Gastrocnemius medialis (tissue), 4 donors: ENCODE data around the gene ARAF. TPM values are rescaled to one million over a fixed set of nuclear protein-coding genes. Genes with fewer than 3 reads are reported as not detected.
A peak's percentile ranks its signal among the peaks of the same experiment; 100 is the strongest.

ENCODE experiments used
- ATAC-seq, 2 donors: fragments of 150-250 bp; one replicate each; pipeline ENCODE4 v1.9.1; 2016
- DNase-seq, 2 donors: peaks; one replicate each; pipeline ENCODE4 v3.0.0-alpha.2; 2019
- H3K27ac ChIP-seq, 4 donors: fragments of 200-600 bp; sonication (generic); 1 replicate in 1 of 4; 2 replicates in 3 of 4; pipeline ENCODE4 v1.5.1; 2016 to 2018; ENCODE audit warnings: mild to moderate bottlenecking in 2 of 4, moderate library complexity in 1 of 4
- H3K27me3 ChIP-seq, 3 donors: fragments of 200-600 bp; sonication (generic) in 2 of 3; 1 replicate in 1 of 3; 2 replicates in 2 of 3; pipeline versions ENCODE4 v1.5.1 to v1.6.0; 2016 to 2019; ENCODE audit warnings: mild to moderate bottlenecking in 1 of 3, moderate library complexity in 1 of 3
- H3K36me3 ChIP-seq, 2 donors: fragments of 200-600 bp; sonication (generic) in 1 of 2; one replicate each; pipeline ENCODE4 v1.5.1; 2017 to 2018
- H3K4me1 ChIP-seq, 2 donors: fragments of 200-600 bp; sonication (generic) in 1 of 2; one replicate each; pipeline ENCODE4 v1.5.1; 2016 to 2017; ENCODE audit warnings: mild to moderate bottlenecking in 2 of 2
- H3K4me3 ChIP-seq, 4 donors: fragments of 200-600 bp; sonication (generic) in 3 of 4; 1 replicate in 1 of 4; 2 replicates in 3 of 4; pipeline ENCODE4 v1.5.1; 2016 to 2019; ENCODE audit warnings: mild to moderate bottlenecking in 2 of 4
- H3K9me3 ChIP-seq, 3 donors: fragments of 200-600 bp; sonication (generic) in 2 of 3; 1 replicate in 1 of 3; 2 replicates in 2 of 3; pipeline ENCODE4 v1.5.1; 2016 to 2019
- CTCF ChIP-seq, 5 experiments: fragments of 450-650 bp in 3 of 5; fragments of 200-600 bp in 2 of 5; sonication (generic) in 2 of 5; IDR thresholded peaks in 4 of 5; conservative IDR thresholded peaks in 1 of 5; 1 replicate in 4 of 5; 2 replicates in 1 of 5; pipeline ENCODE4 v1.5.1; 2016 to 2019; ENCODE audit warnings: antibody characterized with exemption in 5 of 5, mild to moderate bottlenecking in 3 of 5, moderate library complexity in 3 of 5
- POLR2A ChIP-seq, 2 donors: fragments of 450-650 bp; IDR thresholded peaks; one replicate each; pipeline ENCODE4 v1.6.1; 2017; ENCODE audit warnings: antibody characterized with exemption in 2 of 2, mild to moderate bottlenecking in 2 of 2, moderate library complexity in 2 of 2
- in situ Hi-C, 4 donors: fragments of 200-750 bp; cut with MboI; loops; one replicate each; pipeline versions ENCODE4 v1.15.0 to v1.8.0; 2017; ENCODE audit warnings: low sequenced_read_pairs in 4 of 4
- intact Hi-C: fragments of 100-400 bp; cut with DNase I; formaldehyde crosslinking; loops from one replicate; pipeline ENCODE4 v1.15.1; 2023; ENCODE audit warnings: low total_unique reads
- total RNA-seq, 4 donors: library from RNA; depleted of rRNA; stranded (reverse); fragments of >200 nt; gene quantifications; one replicate each; pipeline versions ENCODE4 v1.1.0 to v1.2.3, GENCODE V29; 2016

Gene ARAF
- total RNA-seq, 4 donors from 2014 or later = 44.8 to 93.3 (median 66.7) TPM

GRCh38 chrX:47579537-47579936 lies 18.5 kb downstream of the ARAF start:
- Histone ChIP-seq H3K9me3 (no peaks in the 10 kb centered on the region), H3K4me1 (no peaks in the 10 kb centered on the region), H3K4me3 (no peak overlapping the region), H3K36me3 (no peaks in the 10 kb centered on the region), H3K27me3 (no peaks in the 10 kb centered on the region), H3K27ac (no peak overlapping the region)
- no peak for DNase-seq
- no peak for ATAC-seq
- TF ChIP-seq POLR2A (IDR thresholded peaks at IDR 0.05) = no peak
- TF ChIP-seq CTCF (IDR thresholded peaks at IDR 0.05 in 4 of 5, conservative IDR thresholded peaks at IDR 0.05 in 1 of 5) = no peak
- in situ Hi-C loops = no loop called here
- intact Hi-C loops = no loop called here

- ATAC-seq (peak; percentile 75 to 82), DNase-seq (peak; percentile 60 to 76)
- in situ Hi-C loops = no loop called here
- H3K4me1 ChIP-seq = no peaks in the 10 kb centered on the region
- H3K27me3 ChIP-seq = no peaks in the 10 kb centered on the region
- TF ChIP-seq POLR2A (IDR thresholded peaks at IDR 0.05) (peak in 1 of 2 donors; percentile 21), CTCF (IDR thresholded peaks at IDR 0.05 in 4 of 5, conservative IDR thresholded peaks at IDR 0.05 in 1 of 5) (no peak)
- intact Hi-C loops = no loop called here
- H3K4me3 ChIP-seq = peak within 1 kb of the TSS; percentile 33 to 49 (median 34)
- no peaks in the 10 kb centered on the region for H3K36me3 ChIP-seq
- H3K27ac ChIP-seq = peak within 1 kb of the TSS; percentile 25 to 63 (median 57)
- H3K9me3 ChIP-seq = no peaks in the 10 kb centered on the region
Observed at GRCh38 chrX:47581731-47582647, 21.0 kb downstream of the ARAF start, which contains the start of gene TIMP1. TIMP1 (plus strand) TSS chrX:47582436; CDS start chrX:47583416, 980 bp downstream.

- in situ Hi-C loops (no loop called here), intact Hi-C loops (no loop called here)
- H3K4me3 ChIP-seq = no peak overlapping the region
- no peaks in the 10 kb centered on the region for H3K27me3 ChIP-seq
- DNase-seq (no peak), ATAC-seq (no peak)
- no peak for TF ChIP-seq POLR2A (IDR thresholded peaks at IDR 0.05)
- no peak for TF ChIP-seq CTCF (IDR thresholded peaks at IDR 0.05 in 4 of 5, conservative IDR thresholded peaks at IDR 0.05 in 1 of 5)
- no peaks in the 10 kb centered on the region for H3K4me1 ChIP-seq
- H3K36me3 ChIP-seq = no peaks in the 10 kb centered on the region
- peak overlapping the region in 2 of 4 donors; percentile 23 to 62 for H3K27ac ChIP-seq
- H3K9me3 ChIP-seq = no peaks in the 10 kb centered on the region
Observed at GRCh38 chrX:47583240-47583861, 22.3 kb downstream of the ARAF start.

GRCh38 chrX:47584714-47585113 lies 23.7 kb downstream of the ARAF start:
- no peak overlapping the region for H3K4me3 ChIP-seq
- no peaks in the 10 kb centered on the region for H3K27me3 ChIP-seq
- ATAC-seq = no peak
- no peaks in the 10 kb centered on the region for H3K4me1 ChIP-seq
- DNase-seq = no peak
- intact Hi-C loops = no loop called here
- in situ Hi-C loops = no loop called here
- no peak overlapping the region for H3K27ac ChIP-seq
- H3K9me3 ChIP-seq = no peaks in the 10 kb centered on the region
- no peaks in the 10 kb centered on the region for H3K36me3 ChIP-seq
- TF ChIP-seq CTCF (IDR thresholded peaks at IDR 0.05 in 4 of 5, conservative IDR thresholded peaks at IDR 0.05 in 1 of 5) (no peak), POLR2A (IDR thresholded peaks at IDR 0.05) (no peak)
